Upper lobe of left lung (tissue), 4 donors: ENCODE results near the gene GLP2R.

Experiments
- CTCF ChIP-seq, 6 experiments: fragments of 450-650 bp in 4 of 6; fragments of 200-600 bp in 2 of 6; sonication (generic) in 2 of 6; IDR thresholded peaks; one replicate each; pipeline ENCODE4 v1.5.1; 2016 to 2019; ENCODE audit warnings: antibody characterized with exemption in 6 of 6
- EP300 ChIP-seq, 4 donors: sonication (generic); formaldehyde crosslinking; IDR thresholded peaks; one replicate each; pipeline ENCODE4 v1.5.1; 2017; ENCODE audit warnings: antibody characterized with exemption in 4 of 4, control low read depth in 2 of 4
- POLR2A ChIP-seq, 4 donors: fragments of 450-650 bp; IDR thresholded peaks; one replicate each; pipeline ENCODE4 v1.5.1; 2016 to 2017; ENCODE audit warnings: antibody characterized with exemption in 4 of 4, mild to moderate bottlenecking in 2 of 4
- POLR2AphosphoS5 ChIP-seq, 2 donors: sonication (generic); formaldehyde crosslinking; IDR thresholded peaks; one replicate each; pipeline ENCODE4 v1.5.1; 2017; ENCODE audit warnings: antibody characterized with exemption in 2 of 2

- TF ChIP-seq EP300 (IDR thresholded peaks at IDR 0.05) (no peak), CTCF (IDR thresholded peaks at IDR 0.05) (no peak), POLR2A (IDR thresholded peaks at IDR 0.05) (no peak), POLR2AphosphoS5 (IDR thresholded peaks at IDR 0.05) (no peak)
Observed at GRCh38 chr17:9898812-9899211, 73.1 kb downstream of the GLP2R start.
